Memory B cell (primary cell): ENCODE results near the gene CREB3L1.

Experiments
- ATAC-seq: fragments of 150-1000 bp; cut with Tn5 transposase; 2 replicates; pipeline ENCODE4 v1.10.0; 2021; ENCODE audit warnings: low read depth, mild to moderate bottlenecking, moderate library complexity
- DNase-seq, 2 donors: peaks; one replicate each; pipeline ENCODE4 v3.0.0; 2022; ENCODE audit warnings: low spot score in 2 of 2
- H3K27ac Mint-ChIP-seq: one replicate; pipeline ENCODE4 v1.8.0; 2022; ENCODE audit warnings: mild to moderate bottlenecking, moderate library complexity, mixed read lengths
- H3K27me3 Mint-ChIP-seq: one replicate; pipeline ENCODE4 v1.8.0; 2022; ENCODE audit warnings: mixed read lengths
- H3K36me3 Mint-ChIP-seq: one replicate; pipeline ENCODE4 v1.8.0; 2022; ENCODE audit warnings: mild to moderate bottlenecking, mixed read lengths
- H3K4me1 Mint-ChIP-seq: one replicate; pipeline ENCODE4 v1.8.0; 2022; ENCODE audit warnings: mixed read lengths
- H3K4me3 Mint-ChIP-seq: one replicate; pipeline ENCODE4 v1.8.0; 2022; ENCODE audit warnings: mild to moderate bottlenecking, moderate library complexity, mixed read lengths
- H3K9me3 Mint-ChIP-seq: one replicate; pipeline ENCODE4 v1.8.0; 2022; ENCODE audit warnings: mixed read lengths

Gene CREB3L1

DNA sequence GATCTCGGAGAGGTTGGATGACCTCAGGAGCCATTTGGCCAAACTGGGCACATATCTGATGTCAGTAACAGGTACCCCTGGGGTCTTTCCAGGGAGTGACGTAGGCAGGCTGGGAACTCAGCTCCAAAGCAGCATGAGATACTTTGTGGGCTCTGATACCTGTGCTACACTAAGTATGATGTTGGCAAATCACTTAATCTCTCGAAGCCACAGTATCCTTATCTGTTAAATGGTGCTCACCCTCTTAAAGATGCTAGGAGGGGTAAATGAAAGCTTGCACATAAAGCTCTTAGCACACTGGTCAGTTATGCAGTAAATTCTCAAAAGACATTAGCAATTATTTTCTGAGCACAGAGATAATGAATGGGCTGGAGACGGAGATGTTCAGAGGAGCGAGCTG, 52.7 kb downstream of the CREB3L1 start:
- H3K27ac Mint-ChIP-seq = no peak overlapping the region
- no peaks in the 10 kb centered on the region for H3K36me3 Mint-ChIP-seq
- peaks cover 42% of the 10 kb centered on the region for H3K27me3 Mint-ChIP-seq
- H3K4me1 Mint-ChIP-seq = peaks cover 5% of the 10 kb centered on the region
- DNase-seq (no peak), ATAC-seq (no peak)
- no peaks in the 10 kb centered on the region for H3K9me3 Mint-ChIP-seq
- no peak overlapping the region for H3K4me3 Mint-ChIP-seq

DNA sequence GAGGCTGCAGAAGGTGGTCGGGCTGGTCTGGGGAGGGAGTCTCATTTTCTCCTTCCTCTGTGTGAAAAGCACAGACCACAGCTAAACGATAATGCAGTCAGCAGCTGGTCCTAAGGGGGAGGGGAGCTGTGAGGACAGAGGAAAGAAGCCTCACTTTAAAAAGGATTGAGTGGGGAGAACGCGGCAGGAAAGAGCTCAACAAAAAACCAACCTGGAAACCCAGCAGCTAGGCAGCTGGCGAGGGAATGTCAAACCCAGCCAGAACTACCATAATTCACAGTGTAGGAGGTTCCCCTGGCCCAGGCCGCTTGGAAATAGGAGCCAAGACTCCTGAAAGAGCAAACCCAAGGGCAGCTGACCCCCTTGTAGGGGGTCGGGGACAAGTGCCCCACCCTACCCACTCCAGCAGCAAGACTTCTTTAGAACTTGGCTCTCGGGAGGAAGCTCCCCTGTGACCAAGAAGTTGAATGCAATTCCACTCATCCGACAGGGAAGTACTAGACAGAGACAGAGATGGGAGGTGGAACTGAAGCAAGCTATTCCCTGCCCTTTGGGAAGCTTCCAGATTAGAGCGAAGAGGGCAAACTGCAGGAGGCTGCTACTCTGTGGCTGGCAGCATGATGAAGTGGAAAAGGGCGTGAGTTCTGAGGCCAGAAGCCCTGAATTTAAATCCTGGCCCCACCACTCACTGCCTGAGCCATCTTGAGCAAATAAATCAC, 53.3 kb downstream of the CREB3L1 start:
- Mint-ChIP-seq H3K4me3 (no peak overlapping the region), H3K27me3 (peaks cover 39% of the 10 kb centered on the region)
- ATAC-seq = no peak

DNA sequence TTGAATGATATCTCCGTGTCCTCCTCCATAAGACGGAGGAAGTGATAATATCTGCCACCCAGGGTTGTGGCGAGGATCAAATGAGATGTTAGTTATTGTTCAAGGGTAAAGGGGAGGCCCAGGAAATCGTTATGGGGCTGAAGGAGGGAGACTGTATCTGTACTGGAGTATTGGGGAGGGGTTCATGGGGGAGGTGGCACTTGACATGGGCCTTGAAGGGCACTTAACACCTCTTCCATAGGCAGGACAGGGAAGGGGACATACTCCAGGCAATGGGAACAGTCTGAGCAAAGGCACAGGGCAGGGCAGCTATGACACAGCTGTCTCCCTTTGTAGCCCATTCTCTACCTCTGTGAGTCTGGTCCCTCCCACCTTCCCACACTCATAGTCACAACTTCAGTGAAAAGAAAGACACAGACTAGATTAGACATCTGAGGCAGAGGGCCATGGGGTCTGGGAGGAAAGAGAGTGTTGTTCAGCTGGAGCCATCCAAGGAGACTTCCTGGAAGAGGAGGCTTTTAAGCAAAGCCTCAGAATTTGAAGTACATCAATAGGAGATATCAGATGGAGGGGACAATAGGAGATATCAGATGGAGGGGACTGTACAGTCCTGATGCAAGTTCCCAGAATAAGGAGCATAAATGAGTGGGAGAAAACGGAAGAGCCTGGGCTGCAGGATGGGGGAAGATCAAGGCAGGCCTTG, 54.0 kb downstream of the CREB3L1 start:
- no peak overlapping the region for H3K27ac Mint-ChIP-seq
- ATAC-seq = no peak

More for the DNA sequence above, 53.3 kb downstream of the CREB3L1 start:
- H3K4me1 Mint-ChIP-seq = peaks cover 5% of the 10 kb centered on the region
- no peaks in the 10 kb centered on the region for H3K36me3 Mint-ChIP-seq
- DNase-seq = no peak
- no peak overlapping the region for H3K27ac Mint-ChIP-seq
- no peaks in the 10 kb centered on the region for H3K9me3 Mint-ChIP-seq

GRCh38 chr11:46332093-46332567, 54.7 kb downstream of the CREB3L1 start:
- Mint-ChIP-seq H3K4me1 (peaks cover 5% of the 10 kb centered on the region), H3K36me3 (no peaks in the 10 kb centered on the region), H3K4me3 (peak overlapping the region; percentile 78), H3K9me3 (no peaks in the 10 kb centered on the region), H3K27me3 (peaks cover 39% of the 10 kb centered on the region), H3K27ac (no peak overlapping the region)
- ATAC-seq = no peak
- no peak for DNase-seq

More for the DNA sequence above, 54.0 kb downstream of the CREB3L1 start:
- H3K9me3 Mint-ChIP-seq = no peaks in the 10 kb centered on the region
- peaks cover 5% of the 10 kb centered on the region for H3K4me1 Mint-ChIP-seq
- H3K36me3 Mint-ChIP-seq = no peaks in the 10 kb centered on the region
- no peak for DNase-seq
- H3K4me3 Mint-ChIP-seq = peak overlapping the region; percentile 35
- peaks cover 41% of the 10 kb centered on the region for H3K27me3 Mint-ChIP-seq

DNA sequence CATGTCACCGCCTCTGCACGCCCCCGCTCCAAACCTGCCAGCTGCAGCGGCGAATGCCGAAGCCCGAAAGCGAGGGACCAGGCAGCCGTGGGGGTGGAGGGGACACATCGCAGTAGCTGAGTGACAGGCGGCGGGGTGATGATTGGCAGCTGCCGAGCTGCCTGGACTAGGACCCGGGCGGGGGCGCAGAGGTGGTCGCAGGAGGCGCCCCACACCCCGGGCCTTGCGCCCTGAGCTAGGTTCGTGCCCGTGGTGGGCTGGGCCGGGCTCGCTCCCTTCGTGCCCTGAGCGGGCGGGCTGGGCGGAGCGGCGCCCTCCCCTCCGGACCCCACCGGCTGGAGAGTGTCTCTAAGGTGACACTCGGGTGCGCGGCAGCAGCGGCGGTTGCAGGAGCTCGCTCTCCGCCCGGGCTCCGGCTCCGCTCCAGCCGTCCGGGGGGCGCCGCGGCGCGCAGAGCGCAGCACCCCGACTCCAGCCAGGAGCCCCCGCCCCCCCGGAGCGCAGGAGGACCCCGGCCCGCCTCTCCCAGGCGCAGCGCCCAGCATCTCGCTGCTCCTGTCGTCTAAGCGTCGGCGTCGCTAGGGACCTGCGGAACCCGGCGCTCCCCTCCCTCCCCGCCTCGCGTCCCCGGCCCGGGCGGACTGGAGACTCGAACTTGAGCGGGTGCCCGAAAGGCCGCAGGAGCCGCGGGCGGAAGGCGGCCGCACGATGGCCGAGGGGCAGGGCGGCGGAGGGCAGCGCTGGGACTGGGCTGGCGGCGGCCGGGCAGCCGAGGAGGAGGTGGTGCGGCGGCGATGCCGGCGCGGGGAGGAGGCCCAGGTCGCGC, 55.3 kb downstream of the CREB3L1 start:
- peak in 1 of 2 donors; percentile 42 for DNase-seq
- peaks cover 5% of the 10 kb centered on the region for H3K4me1 Mint-ChIP-seq
- H3K9me3 Mint-ChIP-seq = no peaks in the 10 kb centered on the region
- H3K27me3 Mint-ChIP-seq = peaks cover 36% of the 10 kb centered on the region
- no peaks in the 10 kb centered on the region for H3K36me3 Mint-ChIP-seq
- H3K27ac Mint-ChIP-seq = no peak overlapping the region
- H3K4me3 Mint-ChIP-seq = peak overlapping the region; percentile 78
- ATAC-seq = peak; percentile 58

GRCh38 chr11:46333394-46333947, 56.0 kb downstream of the CREB3L1 start:
- Mint-ChIP-seq H3K4me3 (peak overlapping the region; percentile 52), H3K27me3 (peaks cover 34% of the 10 kb centered on the region), H3K4me1 (peaks cover 5% of the 10 kb centered on the region), H3K36me3 (no peaks in the 10 kb centered on the region), H3K9me3 (no peaks in the 10 kb centered on the region), H3K27ac (no peak overlapping the region)
- peak; percentile 15 for ATAC-seq
- DNase-seq = peak in 1 of 2 donors; percentile 19

DNA sequence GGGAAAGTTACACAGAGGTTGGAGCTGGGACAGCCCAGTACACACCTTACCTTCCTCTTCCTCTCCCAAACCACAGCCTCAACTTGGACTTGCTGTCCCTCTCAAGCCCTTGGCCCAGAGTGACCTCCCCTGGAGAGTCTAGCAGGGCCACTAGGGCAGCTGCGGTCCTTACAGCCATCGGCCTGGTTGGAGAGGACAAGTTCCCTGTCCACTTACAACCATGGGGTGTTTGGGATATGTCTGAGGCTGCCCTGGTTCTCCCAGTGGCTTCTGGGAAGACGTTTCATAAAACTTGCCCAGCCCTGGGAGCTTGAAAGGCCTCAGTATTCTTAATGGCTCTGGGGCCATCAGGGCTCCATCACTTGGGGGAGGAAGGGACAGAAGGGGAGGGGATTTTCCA, 56.7 kb downstream of the CREB3L1 start:
- Mint-ChIP-seq H3K4me1 (peaks cover 5% of the 10 kb centered on the region), H3K36me3 (no peaks in the 10 kb centered on the region), H3K27me3 (peaks cover 37% of the 10 kb centered on the region), H3K4me3 (no peak overlapping the region), H3K27ac (no peak overlapping the region), H3K9me3 (no peaks in the 10 kb centered on the region)
- DNase-seq (no peak), ATAC-seq (no peak)

- peaks cover 33% of the 10 kb centered on the region for H3K27me3 Mint-ChIP-seq
- H3K27ac Mint-ChIP-seq = no peak overlapping the region
- ATAC-seq = no peak
- no peak for DNase-seq
- H3K4me3 Mint-ChIP-seq = no peak overlapping the region
- H3K36me3 Mint-ChIP-seq = no peaks in the 10 kb centered on the region
- H3K9me3 Mint-ChIP-seq = no peaks in the 10 kb centered on the region
- H3K4me1 Mint-ChIP-seq = peaks cover 5% of the 10 kb centered on the region
These were observed 57.8 kb downstream of the CREB3L1 start for GRCh38 chr11:46335271-46335670.

- peaks cover 5% of the 10 kb centered on the region for H3K4me1 Mint-ChIP-seq
These were observed 58.6 kb downstream of the CREB3L1 start for GRCh38 chr11:46335890-46336562.

GRCh38 chr11:46336563-46337180, 59.2 kb downstream of the CREB3L1 start:
- no peak overlapping the region for H3K4me3 Mint-ChIP-seq
- peaks cover 22% of the 10 kb centered on the region for H3K27me3 Mint-ChIP-seq
- H3K27ac Mint-ChIP-seq = no peak overlapping the region
- no peaks in the 10 kb centered on the region for H3K9me3 Mint-ChIP-seq
- H3K36me3 Mint-ChIP-seq = no peaks in the 10 kb centered on the region
- ATAC-seq (no peak), DNase-seq (no peak)
- H3K4me1 Mint-ChIP-seq = peaks cover 5% of the 10 kb centered on the region

More at GRCh38 chr11:46335890-46336562, 58.6 kb downstream of the CREB3L1 start:
- no peak overlapping the region for H3K4me3 Mint-ChIP-seq
- ATAC-seq = no peak
- H3K27me3 Mint-ChIP-seq = peaks cover 28% of the 10 kb centered on the region
- no peaks in the 10 kb centered on the region for H3K9me3 Mint-ChIP-seq
- no peak for DNase-seq
- H3K36me3 Mint-ChIP-seq = no peaks in the 10 kb centered on the region
- H3K27ac Mint-ChIP-seq = no peak overlapping the region

- H3K27ac Mint-ChIP-seq = no peak overlapping the region
- H3K36me3 Mint-ChIP-seq = no peaks in the 10 kb centered on the region
- no peak overlapping the region for H3K4me3 Mint-ChIP-seq
- H3K9me3 Mint-ChIP-seq = no peaks in the 10 kb centered on the region
- peaks cover 2% of the 10 kb centered on the region for H3K4me1 Mint-ChIP-seq
- no peak for ATAC-seq
- H3K27me3 Mint-ChIP-seq = peaks cover 17% of the 10 kb centered on the region
- no peak for DNase-seq
These were observed 60.3 kb downstream of the CREB3L1 start for GRCh38 chr11:46337626-46338345.

DNA sequence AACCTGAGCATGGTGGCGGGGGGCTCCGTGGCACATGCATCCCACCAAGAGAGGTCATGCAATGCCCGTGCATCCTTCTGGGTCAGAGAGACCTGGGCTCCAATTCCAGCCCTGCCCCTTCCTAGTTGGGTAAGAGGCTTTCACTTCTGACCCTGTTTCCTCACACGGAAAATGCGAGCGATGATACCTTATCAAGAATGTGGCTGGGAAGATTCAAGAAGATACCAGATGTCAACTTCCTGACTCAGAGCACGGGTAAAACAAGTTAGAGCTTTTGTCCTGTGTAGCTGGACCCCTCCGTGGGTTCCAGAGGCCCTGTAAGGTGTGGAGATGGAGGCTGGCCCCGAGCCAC, 61.1 kb downstream of the CREB3L1 start:
- H3K36me3 Mint-ChIP-seq = no peaks in the 10 kb centered on the region
- H3K4me1 Mint-ChIP-seq = no peaks in the 10 kb centered on the region
- no peak for DNase-seq
- no peak overlapping the region for H3K27ac Mint-ChIP-seq
- no peak for ATAC-seq
- no peaks in the 10 kb centered on the region for H3K9me3 Mint-ChIP-seq
- H3K27me3 Mint-ChIP-seq = peaks cover 16% of the 10 kb centered on the region
- no peak overlapping the region for H3K4me3 Mint-ChIP-seq
